Stomach (tissue), 4 donors: ENCODE measurements around the gene NDEL1.

ENCODE experiments used
- POLR2A ChIP-seq, 4 donors: fragments of 450-650 bp; IDR thresholded peaks; one replicate each; pipeline ENCODE4 v1.6.1; 2016; ENCODE audit warnings: antibody characterized with exemption in 4 of 4, control low read depth in 2 of 4, mild to moderate bottlenecking in 1 of 4, moderate library complexity in 1 of 4
- TF ChIP-seq, protein P1 (sequence below), 7 experiments: fragments of 450-650 bp in 4 of 7; fragments of 200-600 bp in 3 of 7; sonication (generic) in 3 of 7; IDR thresholded peaks; one replicate each; pipeline ENCODE4 v1.5.1; 2016 to 2019; ENCODE audit warnings: antibody characterized with exemption in 7 of 7, control low read depth in 2 of 7, mild to moderate bottlenecking in 1 of 7

DNA sequence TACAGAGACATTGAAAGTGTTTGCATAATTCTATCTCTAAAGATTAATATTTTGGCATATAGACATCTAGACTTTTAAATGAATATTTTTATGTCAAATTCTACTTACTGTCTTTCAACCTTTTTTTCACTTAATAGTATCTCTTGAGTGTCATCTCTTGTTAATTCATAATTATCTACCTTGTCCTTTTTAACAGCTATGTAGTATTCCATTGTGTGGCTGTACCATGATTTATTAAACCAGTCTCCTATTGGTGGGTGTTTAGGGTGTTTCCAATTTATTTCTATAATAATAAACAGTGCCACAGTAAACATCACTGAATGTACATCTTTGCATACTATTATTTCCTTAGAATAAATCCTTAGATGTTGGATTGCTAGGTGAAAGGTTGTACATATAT is 21.7 kb upstream of the NDEL1 start:
- TF ChIP-seq, protein P1, sequence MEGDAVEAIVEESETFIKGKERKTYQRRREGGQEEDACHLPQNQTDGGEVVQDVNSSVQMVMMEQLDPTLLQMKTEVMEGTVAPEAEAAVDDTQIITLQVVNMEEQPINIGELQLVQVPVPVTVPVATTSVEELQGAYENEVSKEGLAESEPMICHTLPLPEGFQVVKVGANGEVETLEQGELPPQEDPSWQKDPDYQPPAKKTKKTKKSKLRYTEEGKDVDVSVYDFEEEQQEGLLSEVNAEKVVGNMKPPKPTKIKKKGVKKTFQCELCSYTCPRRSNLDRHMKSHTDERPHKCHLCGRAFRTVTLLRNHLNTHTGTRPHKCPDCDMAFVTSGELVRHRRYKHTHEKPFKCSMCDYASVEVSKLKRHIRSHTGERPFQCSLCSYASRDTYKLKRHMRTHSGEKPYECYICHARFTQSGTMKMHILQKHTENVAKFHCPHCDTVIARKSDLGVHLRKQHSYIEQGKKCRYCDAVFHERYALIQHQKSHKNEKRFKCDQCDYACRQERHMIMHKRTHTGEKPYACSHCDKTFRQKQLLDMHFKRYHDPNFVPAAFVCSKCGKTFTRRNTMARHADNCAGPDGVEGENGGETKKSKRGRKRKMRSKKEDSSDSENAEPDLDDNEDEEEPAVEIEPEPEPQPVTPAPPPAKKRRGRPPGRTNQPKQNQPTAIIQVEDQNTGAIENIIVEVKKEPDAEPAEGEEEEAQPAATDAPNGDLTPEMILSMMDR (IDR thresholded peaks at IDR 0.05): no peak
- TF ChIP-seq POLR2A (IDR thresholded peaks at IDR 0.05): no peak
